ENCODE data around the gene CBLL2.

DNA sequence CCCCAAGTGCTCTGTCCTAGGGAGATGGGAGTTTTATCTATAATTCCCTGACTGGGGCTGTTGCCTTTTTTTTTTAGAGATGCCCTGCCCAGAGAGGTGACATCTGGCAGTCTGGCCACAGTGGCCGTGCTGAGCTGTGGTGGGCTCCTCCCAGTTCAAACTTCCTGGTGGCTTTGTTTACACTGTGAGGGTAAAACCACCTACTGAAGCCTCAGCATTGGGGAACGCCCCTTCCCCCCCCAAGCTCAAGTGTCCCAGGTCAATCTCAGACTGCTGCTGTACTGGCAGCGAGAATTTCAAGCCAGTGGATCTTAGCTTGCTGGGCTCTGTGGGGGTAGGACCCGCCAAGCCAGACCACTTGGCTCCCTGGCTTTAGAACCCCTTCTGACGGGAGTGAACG is 38.3 kb upstream of the CBLL2 start:
- TF ChIP-seq, protein P1, sequence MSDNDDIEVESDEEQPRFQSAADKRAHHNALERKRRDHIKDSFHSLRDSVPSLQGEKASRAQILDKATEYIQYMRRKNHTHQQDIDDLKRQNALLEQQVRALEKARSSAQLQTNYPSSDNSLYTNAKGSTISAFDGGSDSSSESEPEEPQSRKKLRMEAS (IDR thresholded peaks at IDR 0.05; ENCODE audit: low read depth, low read length), result no peak
- TF ChIP-seq, protein P2, sequence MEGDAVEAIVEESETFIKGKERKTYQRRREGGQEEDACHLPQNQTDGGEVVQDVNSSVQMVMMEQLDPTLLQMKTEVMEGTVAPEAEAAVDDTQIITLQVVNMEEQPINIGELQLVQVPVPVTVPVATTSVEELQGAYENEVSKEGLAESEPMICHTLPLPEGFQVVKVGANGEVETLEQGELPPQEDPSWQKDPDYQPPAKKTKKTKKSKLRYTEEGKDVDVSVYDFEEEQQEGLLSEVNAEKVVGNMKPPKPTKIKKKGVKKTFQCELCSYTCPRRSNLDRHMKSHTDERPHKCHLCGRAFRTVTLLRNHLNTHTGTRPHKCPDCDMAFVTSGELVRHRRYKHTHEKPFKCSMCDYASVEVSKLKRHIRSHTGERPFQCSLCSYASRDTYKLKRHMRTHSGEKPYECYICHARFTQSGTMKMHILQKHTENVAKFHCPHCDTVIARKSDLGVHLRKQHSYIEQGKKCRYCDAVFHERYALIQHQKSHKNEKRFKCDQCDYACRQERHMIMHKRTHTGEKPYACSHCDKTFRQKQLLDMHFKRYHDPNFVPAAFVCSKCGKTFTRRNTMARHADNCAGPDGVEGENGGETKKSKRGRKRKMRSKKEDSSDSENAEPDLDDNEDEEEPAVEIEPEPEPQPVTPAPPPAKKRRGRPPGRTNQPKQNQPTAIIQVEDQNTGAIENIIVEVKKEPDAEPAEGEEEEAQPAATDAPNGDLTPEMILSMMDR (IDR thresholded peaks at IDR 0.05 in 2 of 3, conservative IDR thresholded peaks at IDR 0.05 in 1 of 3; ENCODE audit: control insufficient read depth in 2 of 3, extremely low read depth in 1 of 3, insufficient read depth in 1 of 3, low read depth in 3 of 3, low read length in 3 of 3), result no peak
- TF ChIP-seq CHD2 (IDR thresholded peaks at IDR 0.05; ENCODE audit: borderline replicate concordance, low read depth, low read length) (no peak), MXI1 (IDR thresholded peaks at IDR 0.05; ENCODE audit: low read depth, low read length) (no peak), EZH2 (IDR thresholded peaks at IDR 0.05; ENCODE audit: borderline replicate concordance, control insufficient read depth, low read depth, low read length) (no peak)

Measured in GM12878 (cell line).